Nephron progenitor cell (in vitro differentiated cells): Measurements from ENCODE around the gene ARHGAP26.

Experiments
- DNase-seq: peaks from one replicate; pipeline ENCODE4 v3.0.0; 2021
- H3K27ac Mint-ChIP-seq: 2 replicates; pipeline ENCODE4 v1.8.0; 2021; ENCODE audit warnings: mild to moderate bottlenecking, moderate library complexity, mixed read lengths
- H3K27me3 Mint-ChIP-seq: 2 replicates; pipeline ENCODE4 v1.8.0; 2021; ENCODE audit warnings: mild to moderate bottlenecking, low read depth, mixed read lengths; ENCODE audit not compliant: poor library complexity
- H3K36me3 Mint-ChIP-seq: 2 replicates; pipeline ENCODE4 v1.8.0; 2021; ENCODE audit warnings: low read depth, mixed read lengths
- H3K4me1 Mint-ChIP-seq: 2 replicates; pipeline ENCODE4 v1.8.0; 2021; ENCODE audit warnings: mixed read lengths
- H3K4me3 Mint-ChIP-seq: 2 replicates; pipeline ENCODE4 v1.8.0; 2021; ENCODE audit warnings: mild to moderate bottlenecking, moderate library complexity, mixed read lengths
- H3K9me3 Mint-ChIP-seq: 2 replicates; pipeline ENCODE4 v1.8.0; 2021; ENCODE audit warnings: mild to moderate bottlenecking, moderate library complexity, mixed read lengths
- CTCF ChIP-seq: fragments of 200-600 bp; sonication (generic); IDR thresholded peaks from 2 replicates; pipeline ENCODE4 v1.5.0; 2021; ENCODE audit warnings: antibody characterized with exemption

Gene ARHGAP26

GRCh38 chr5:142737179-142737578, 33.0 kb upstream of the ARHGAP26 start:
- Mint-ChIP-seq H3K27me3 (peaks cover 18% of the 10 kb centered on the region), H3K9me3 (no peaks in the 10 kb centered on the region), H3K4me1 (peaks cover 19% of the 10 kb centered on the region), H3K36me3 (no peaks in the 10 kb centered on the region), H3K27ac (no peak overlapping the region), H3K4me3 (no peak overlapping the region)
- DNase-seq, result no peak
- no peak for TF ChIP-seq CTCF

GRCh38 chr5:142740474-142741242, 29.5 kb upstream of the ARHGAP26 start:
- Mint-ChIP-seq H3K27ac (no peak overlapping the region), H3K4me3 (no peak overlapping the region), H3K4me1 (peaks cover 21% of the 10 kb centered on the region), H3K36me3 (no peaks in the 10 kb centered on the region), H3K27me3 (peaks cover 21% of the 10 kb centered on the region), H3K9me3 (no peaks in the 10 kb centered on the region)
- no peak for DNase-seq
- TF ChIP-seq CTCF, result no peak

GRCh38 chr5:142743592-142744441, 26.4 kb upstream of the ARHGAP26 start:
- Mint-ChIP-seq H3K4me1 (peaks cover 11% of the 10 kb centered on the region), H3K36me3 (no peaks in the 10 kb centered on the region), H3K27me3 (peaks cover 14% of the 10 kb centered on the region), H3K4me3 (no peak overlapping the region), H3K27ac (no peak overlapping the region), H3K9me3 (no peaks in the 10 kb centered on the region)
- no peak for TF ChIP-seq CTCF
- DNase-seq, result no peak

- Mint-ChIP-seq H3K36me3 (no peaks in the 10 kb centered on the region), H3K27me3 (peaks cover 14% of the 10 kb centered on the region), H3K4me1 (peaks cover 11% of the 10 kb centered on the region), H3K4me3 (no peak overlapping the region), H3K9me3 (no peaks in the 10 kb centered on the region), H3K27ac (no peak overlapping the region)
- TF ChIP-seq CTCF, result no peak
- DNase-seq, result no peak
Observed at GRCh38 chr5:142745268-142745667, 24.9 kb upstream of the ARHGAP26 start.

GRCh38 chr5:142746532-142747433, 23.4 kb upstream of the ARHGAP26 start:
- no peak for DNase-seq
- Mint-ChIP-seq H3K36me3 (no peaks in the 10 kb centered on the region), H3K4me3 (no peak overlapping the region), H3K9me3 (no peaks in the 10 kb centered on the region), H3K27ac (no peak overlapping the region), H3K27me3 (peaks cover 8% of the 10 kb centered on the region), H3K4me1 (peaks cover 11% of the 10 kb centered on the region)
- TF ChIP-seq CTCF, result no peak
